PC-9 (cell line): ENCODE results near the gene MYDGF. TPM values are rescaled to one million over a fixed set of nuclear protein-coding genes. Genes with fewer than 3 reads are reported as not detected.

Experiments used
- BruUV-seq: library from RNA; stranded (reverse); fragments of 400-500 nt; replicated peaks from 2 replicates; lab custom pipeline; 2021; lab: Mats Ljungman, UMichigan
- CTCF ChIA-PET: fragments of 300-600 bp; sonication (Branson Sonifier 250); formaldehyde crosslinking; loops from one replicate; lab custom pipeline; 2022; ENCODE audit warnings: antibody characterized with exemption; lab: Charles Lee
- POLR2A ChIA-PET: fragments of 300-600 bp; sonication (Branson Sonifier 250); formaldehyde crosslinking; loops from one replicate; lab custom pipeline; 2022; ENCODE audit warnings: antibody characterized with exemption; ENCODE audit not compliant: unreplicated experiment; lab: Charles Lee
- DNase-seq, 2 experiments: peaks; one replicate each; pipeline versions ENCODE4 v3.0.0 to v3.0.0-alpha.2; 2015 to 2022; ENCODE audit warnings: mixed read lengths in 1 of 2
- H2AFZ ChIP-seq: fragments of 200-600 bp; sonication (generic); 2 replicates; pipeline ENCODE4 v1.8.1; 2017; ENCODE audit warnings: antibody characterized with exemption
- H3F3A ChIP-seq: fragments of 200-600 bp; sonication (generic); 2 replicates; pipeline ENCODE4 v1.8.1; 2017; ENCODE audit warnings: antibody characterized with exemption, mild to moderate bottlenecking, low read depth; ENCODE audit not compliant: insufficient read depth
- H3K27ac ChIP-seq: fragments of 200-600 bp; sonication (generic); 2 replicates; pipeline ENCODE4 v1.6.1; 2016; ENCODE audit warnings: mixed run types
- H3K27me3 ChIP-seq: fragments of 200-600 bp; sonication (generic); 2 replicates; pipeline ENCODE4 v1.6.1; 2016; ENCODE audit warnings: low read depth, mixed run types; ENCODE audit not compliant: insufficient read depth
- H3K36me3 ChIP-seq: fragments of 200-600 bp; sonication (generic); 2 replicates; pipeline ENCODE4 v1.6.1; 2016; ENCODE audit warnings: low read depth, mixed run types
- H3K4me1 ChIP-seq: fragments of 200-600 bp; sonication (generic); replicated peaks from 2 replicates; pipeline ENCODE4 v1.6.1; 2016; ENCODE audit warnings: mixed run types; ENCODE audit not compliant: insufficient read depth
- H3K4me2 ChIP-seq: fragments of 200-600 bp; sonication (generic); 2 replicates; pipeline ENCODE4 v1.6.1; 2017; ENCODE audit warnings: mixed run types
- H3K4me3 ChIP-seq: fragments of 200-600 bp; sonication (generic); 2 replicates; pipeline ENCODE4 v1.6.1; 2016; ENCODE audit warnings: mixed run types
- H3K79me2 ChIP-seq: fragments of 200-600 bp; sonication (generic); 2 replicates; pipeline ENCODE4 v1.6.1; 2017; ENCODE audit warnings: low read depth, mixed run types
- H3K9me2 ChIP-seq: fragments of 200-600 bp; sonication (generic); 2 replicates; pipeline ENCODE4 v1.8.1; 2017; ENCODE audit warnings: mild to moderate bottlenecking; ENCODE audit not compliant: insufficient read depth
- H3K9me3 ChIP-seq: fragments of 200-600 bp; sonication (generic); 2 replicates; pipeline ENCODE4 v1.8.1; 2016; ENCODE audit warnings: low read depth; ENCODE audit not compliant: insufficient read depth
- H4K20me1 ChIP-seq: fragments of 200-600 bp; sonication (generic); 2 replicates; pipeline ENCODE4 v1.8.1; 2017; ENCODE audit not compliant: insufficient read depth
- CTCF ChIP-seq: fragments of 200-600 bp; sonication (generic); conservative IDR thresholded peaks from 2 replicates; pipeline ENCODE4 v1.6.1; 2017; ENCODE audit warnings: mixed run types, antibody characterized with exemption, mild to moderate bottlenecking, moderate library complexity
- EZH2 ChIP-seq: fragments of 200-600 bp; sonication (generic); IDR thresholded peaks from 2 replicates; pipeline ENCODE4 v1.8.0; 2017; ENCODE audit warnings: antibody characterized with exemption, low read depth
- intact Hi-C: fragments of 100-400 bp; cut with micrococcal nuclease; formaldehyde crosslinking; loops from one replicate; pipeline ENCODE4 v1.10.0; 2022; ENCODE audit not compliant: unreplicated experiment
- total RNA-seq: library from RNA; stranded (reverse); gene quantifications from 2 replicates; pipeline ENCODE4 v1.2.3, GENCODE V29; 2021

Gene MYDGF
- total RNA-seq, 1 experiment from 2014 or later, result 60.1 TPM

GRCh38 chr19:4633140-4633967 lies 36.8 kb downstream of the MYDGF start:
- Histone ChIP-seq H3K9me2 (no peaks in the 10 kb centered on the region), H3K9me3 (no peaks in the 10 kb centered on the region), H3K27ac (no peak overlapping the region), H3K4me1 (no peaks in the 10 kb centered on the region; the same call in 1 of the 2 replicates), H2AFZ (no peak overlapping the region), H3F3A (no peaks in the 10 kb centered on the region), H3K27me3 (no peaks in the 10 kb centered on the region), H3K4me3 (no peak overlapping the region), H3K4me2 (no peak overlapping the region), H3K79me2 (no peaks in the 10 kb centered on the region), H4K20me1 (no peaks in the 10 kb centered on the region), H3K36me3 (no peaks in the 10 kb centered on the region)
- DNase-seq, result peak in 1 of 2 experiments; percentile 61
- intact Hi-C loops, result loop anchor here (5.0 kb wide), 1 partner anchor 56 kb away; no protein-coding TSS in a partner anchor
- BruUV-seq, result no TSS peak
- ChIA-PET POLR2A (no interaction called here), CTCF (interaction anchor here (0.7 to 0.9 kb wide), 2 partner anchors 57 to 282 kb away, joined by 3 read pairs; no protein-coding TSS in a partner anchor)
- TF ChIP-seq CTCF, result peak; percentile 55
- no peak for TF ChIP-seq EZH2

- ChIA-PET CTCF (no interaction called here), POLR2A (interaction anchor here (0.5 kb wide), 1 partner anchor 223 kb away, joined by 3 read pairs; no protein-coding TSS in a partner anchor)
- Histone ChIP-seq H3F3A (no peaks in the 10 kb centered on the region), H3K9me2 (no peaks in the 10 kb centered on the region), H3K27ac (no peak overlapping the region), H3K4me1 (no peaks in the 10 kb centered on the region), H3K79me2 (no peaks in the 10 kb centered on the region), H3K4me3 (no peak overlapping the region), H4K20me1 (no peaks in the 10 kb centered on the region), H3K27me3 (peaks cover 5% of the 10 kb centered on the region; the same call in 1 of the 2 replicates), H3K36me3 (no peaks in the 10 kb centered on the region), H3K9me3 (no peaks in the 10 kb centered on the region), H2AFZ (no peak overlapping the region), H3K4me2 (no peak overlapping the region)
- TF ChIP-seq CTCF (peak; percentile 31; the same call in 1 of the 2 replicates), EZH2 (no peak)
- BruUV-seq, result no TSS peak
- no peak for DNase-seq
- intact Hi-C loops, result no loop called here
These were observed 45.3 kb downstream of the MYDGF start for GRCh38 chr19:4624733-4625362.

DNA sequence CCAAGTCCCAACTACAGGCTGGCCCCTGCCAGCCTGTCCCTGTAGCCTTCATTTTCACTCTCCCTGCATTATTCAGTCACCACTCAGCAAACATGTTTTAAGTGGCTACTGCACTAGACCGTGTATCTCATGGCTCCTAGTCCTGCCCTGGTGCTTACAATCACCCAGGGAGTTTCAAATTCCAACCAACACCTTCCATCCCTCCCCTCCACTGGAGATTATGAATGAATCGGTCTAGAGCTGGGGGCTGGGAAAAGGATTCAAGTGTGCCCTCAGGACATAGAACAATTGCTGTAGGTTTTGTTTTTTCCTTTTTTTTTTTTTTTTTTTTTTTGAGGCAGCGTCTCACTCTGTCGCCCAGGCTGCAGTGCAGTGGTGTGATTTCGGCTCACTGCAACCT lies 45.8 kb downstream of the MYDGF start:
- no peak overlapping the region for H3K4me3 ChIP-seq
- H3K9me3 ChIP-seq, result no peaks in the 10 kb centered on the region
- no peak for TF ChIP-seq EZH2
- TF ChIP-seq CTCF, result no peak
- no peak for DNase-seq
- H3K27ac ChIP-seq, result no peak overlapping the region
- H3F3A ChIP-seq, result no peaks in the 10 kb centered on the region
- H2AFZ ChIP-seq, result no peak overlapping the region
- no peak overlapping the region for H3K4me2 ChIP-seq
- H3K27me3 ChIP-seq, result peaks cover 8% of the 10 kb centered on the region; the same call in 1 of the 2 replicates
- H4K20me1 ChIP-seq, result no peaks in the 10 kb centered on the region
- ChIA-PET CTCF (no interaction called here), POLR2A (interaction anchor here (0.5 kb wide), 1 partner anchor 222 kb away, joined by 3 read pairs; no protein-coding TSS in a partner anchor)
- H3K9me2 ChIP-seq, result no peaks in the 10 kb centered on the region
- no TSS peak for BruUV-seq
- no peaks in the 10 kb centered on the region for H3K4me1 ChIP-seq
- H3K79me2 ChIP-seq, result no peaks in the 10 kb centered on the region
- no peaks in the 10 kb centered on the region for H3K36me3 ChIP-seq
- intact Hi-C loops, result no loop called here
